GM21367 (cell line): Measurements from ENCODE around the gene CPE.
A peak's percentile ranks its signal among the peaks of the same experiment; 100 is the strongest.

ENCODE experiments used
- ATAC-seq: cut with Tn5 transposase; IDR thresholded peaks from one replicate; pipeline ENCODE4 v1.9.1; 2021; ENCODE audit not compliant: unreplicated experiment

Gene CPE

GRCh38 chr4:165364452-165365080, 14.2 kb upstream of the CPE start:
- no peak for ATAC-seq

GRCh38 chr4:165367040-165367439, 11.8 kb upstream of the CPE start:
- no peak for ATAC-seq

GRCh38 chr4:165368114-165368513, 10.7 kb upstream of the CPE start:
- no peak for ATAC-seq

- no peak for ATAC-seq
Observed at GRCh38 chr4:165368567-165368966, 10.2 kb upstream of the CPE start.

- ATAC-seq, result no peak
Observed at GRCh38 chr4:165369522-165369921, 9.3 kb upstream of the CPE start.

GRCh38 chr4:165370530-165370929, 8.3 kb upstream of the CPE start:
- no peak for ATAC-seq

GRCh38 chr4:165375465-165375864, 3.3 kb upstream of the CPE start:
- ATAC-seq, result no peak

GRCh38 chr4:165378398-165378744, 437 bp upstream of the CPE start:
- no peak for ATAC-seq

- no peak for ATAC-seq
Observed at GRCh38 chr4:165379678-165380064, 863 bp downstream of the CPE start.

GRCh38 chr4:165380805-165381204, 2.0 kb downstream of the CPE start:
- no peak for ATAC-seq

GRCh38 chr4:165381821-165382373, 3.1 kb downstream of the CPE start:
- ATAC-seq, result no peak

GRCh38 chr4:165382640-165383039, 3.8 kb downstream of the CPE start:
- ATAC-seq, result no peak

- ATAC-seq, result no peak
Observed at GRCh38 chr4:165383591-165384073, 4.8 kb downstream of the CPE start.

GRCh38 chr4:165384186-165384585, 5.4 kb downstream of the CPE start:
- no peak for ATAC-seq

- no peak for ATAC-seq
Observed at GRCh38 chr4:165384598-165384997, 5.8 kb downstream of the CPE start.

- ATAC-seq, result no peak
Observed at GRCh38 chr4:165385126-165385525, 6.3 kb downstream of the CPE start.

- ATAC-seq, result no peak
Observed at GRCh38 chr4:165386328-165386727, 7.5 kb downstream of the CPE start.

GRCh38 chr4:165388756-165389155, 9.9 kb downstream of the CPE start:
- no peak for ATAC-seq

- no peak for ATAC-seq
Observed at GRCh38 chr4:165393051-165393450, 14.2 kb downstream of the CPE start.

GRCh38 chr4:165393704-165394103, 14.9 kb downstream of the CPE start:
- ATAC-seq, result no peak

GRCh38 chr4:165394275-165394674, 15.5 kb downstream of the CPE start:
- no peak for ATAC-seq

- ATAC-seq, result peak; percentile 61
Observed at GRCh38 chr4:165398570-165398969, 19.8 kb downstream of the CPE start.

- no peak for ATAC-seq
Observed at GRCh38 chr4:165402375-165402774, 23.6 kb downstream of the CPE start.
